T-helper 17 cell (primary cell): Measurements from ENCODE around the gene DEUP1. TPM values are rescaled to one million over a fixed set of nuclear protein-coding genes. Genes with fewer than 3 reads are reported as not detected.

Experiments used
- ATAC-seq: fragments of 150-1000 bp; cut with Tn5 transposase; 2 replicates; pipeline ENCODE4 v1.10.0; 2021; ENCODE audit warnings: mild to moderate bottlenecking, moderate library complexity
- DNase-seq, 3 donors: peaks; one replicate each; pipeline versions ENCODE4 v3.0.0 to v3.0.0-alpha.2; 2020 to 2021
- H3K9me3 ChIP-seq: one replicate; pipeline ENCODE4 v1.7.0; 2013; ENCODE audit warnings: low read length, mild to moderate bottlenecking; ENCODE audit not compliant: control insufficient read depth, poor library complexity, severe bottlenecking
- H3K27ac Mint-ChIP-seq: one replicate; pipeline ENCODE4 v1.8.0; 2022; ENCODE audit warnings: mild to moderate bottlenecking, moderate library complexity, mixed read lengths
- H3K27me3 Mint-ChIP-seq: one replicate; pipeline ENCODE4 v1.8.0; 2022; ENCODE audit warnings: mixed read lengths
- H3K36me3 Mint-ChIP-seq: one replicate; pipeline ENCODE4 v1.8.0; 2022; ENCODE audit warnings: low read depth, mixed read lengths
- H3K4me1 Mint-ChIP-seq: one replicate; pipeline ENCODE4 v1.8.0; 2022; ENCODE audit warnings: mild to moderate bottlenecking, mixed read lengths
- H3K4me3 Mint-ChIP-seq: one replicate; pipeline ENCODE4 v1.8.0; 2022; ENCODE audit warnings: mild to moderate bottlenecking, moderate library complexity, mixed read lengths
- total RNA-seq, 4 donors: library from RNA in 2 of 4; stranded (reverse) in 2 of 4; gene quantifications; one replicate each; pipeline ENCODE4 v1.2.3 and lab custom pipeline; 2022 to 2026

DEUP1 gene
- total RNA-seq, 2 donors from 2014 or later: not detected

- H3K4me3 Mint-ChIP-seq: no peak overlapping the region
- no peaks in the 10 kb centered on the region for H3K4me1 Mint-ChIP-seq
- DNase-seq (no peak), ATAC-seq (no peak)
- H3K27me3 Mint-ChIP-seq: no peaks in the 10 kb centered on the region
- H3K36me3 Mint-ChIP-seq: peaks cover 3% of the 10 kb centered on the region
- H3K27ac Mint-ChIP-seq: no peak overlapping the region
- peaks cover 3% of the 10 kb centered on the region for H3K9me3 ChIP-seq
Measured at GRCh38 chr11:93320230-93320629, 10.3 kb upstream of the DEUP1 start.

- H3K36me3 Mint-ChIP-seq: no peaks in the 10 kb centered on the region
- no peak overlapping the region for H3K4me3 Mint-ChIP-seq
- DNase-seq (no peak), ATAC-seq (no peak)
- H3K27me3 Mint-ChIP-seq: no peaks in the 10 kb centered on the region
- no peaks in the 10 kb centered on the region for H3K9me3 ChIP-seq
- H3K27ac Mint-ChIP-seq: no peak overlapping the region
- H3K4me1 Mint-ChIP-seq: no peaks in the 10 kb centered on the region
Measured at GRCh38 chr11:93322207-93322606, 8.3 kb upstream of the DEUP1 start.

- Mint-ChIP-seq H3K27ac (no peak overlapping the region), H3K36me3 (no peaks in the 10 kb centered on the region), H3K27me3 (peaks cover 8% of the 10 kb centered on the region), H3K4me1 (no peaks in the 10 kb centered on the region), H3K4me3 (no peak overlapping the region)
- ATAC-seq (no peak), DNase-seq (no peak)
- no peaks in the 10 kb centered on the region for H3K9me3 ChIP-seq
Measured at GRCh38 chr11:93323747-93324146, 6.8 kb upstream of the DEUP1 start.

- Mint-ChIP-seq H3K36me3 (no peaks in the 10 kb centered on the region), H3K4me3 (no peak overlapping the region), H3K4me1 (no peaks in the 10 kb centered on the region), H3K27ac (no peak overlapping the region), H3K27me3 (peaks cover 16% of the 10 kb centered on the region)
- ATAC-seq: no peak
- H3K9me3 ChIP-seq: no peaks in the 10 kb centered on the region
- DNase-seq: no peak
Measured at GRCh38 chr11:93324500-93324899, 6.0 kb upstream of the DEUP1 start.

GRCh38 chr11:93326681-93327080 lies 3.9 kb upstream of the DEUP1 start:
- Mint-ChIP-seq H3K36me3 (no peaks in the 10 kb centered on the region), H3K27me3 (peaks cover 31% of the 10 kb centered on the region), H3K4me1 (no peaks in the 10 kb centered on the region), H3K4me3 (no peak overlapping the region), H3K27ac (no peak overlapping the region)
- no peak for ATAC-seq
- H3K9me3 ChIP-seq: no peaks in the 10 kb centered on the region
- DNase-seq: no peak

- H3K27me3 Mint-ChIP-seq: peaks cover 55% of the 10 kb centered on the region
- no peaks in the 10 kb centered on the region for H3K4me1 Mint-ChIP-seq
- peaks cover 3% of the 10 kb centered on the region for H3K36me3 Mint-ChIP-seq
- H3K4me3 Mint-ChIP-seq: peak overlapping the region; percentile 10
- H3K27ac Mint-ChIP-seq: no peak overlapping the region
- ATAC-seq: no peak
- H3K9me3 ChIP-seq: no peaks in the 10 kb centered on the region
- no peak for DNase-seq
Measured at GRCh38 chr11:93329936-93330445, 551 bp upstream of the DEUP1 start.

- no peak overlapping the region for H3K27ac Mint-ChIP-seq
- H3K4me1 Mint-ChIP-seq: peaks cover 2% of the 10 kb centered on the region
- DNase-seq: no peak
- no peaks in the 10 kb centered on the region for H3K9me3 ChIP-seq
- no peak for ATAC-seq
- no peak overlapping the region for H3K4me3 Mint-ChIP-seq
- H3K36me3 Mint-ChIP-seq: no peaks in the 10 kb centered on the region
- peaks cover 4% of the 10 kb centered on the region for H3K27me3 Mint-ChIP-seq
Measured at GRCh38 chr11:93340223-93340622, 9.7 kb downstream of the DEUP1 start.

- H3K4me1 Mint-ChIP-seq: peaks cover 2% of the 10 kb centered on the region
- H3K4me3 Mint-ChIP-seq: no peak overlapping the region
- no peak for ATAC-seq
- no peak overlapping the region for H3K27ac Mint-ChIP-seq
- H3K36me3 Mint-ChIP-seq: no peaks in the 10 kb centered on the region
- peaks cover 9% of the 10 kb centered on the region for H3K27me3 Mint-ChIP-seq
- no peak for DNase-seq
- no peaks in the 10 kb centered on the region for H3K9me3 ChIP-seq
Measured at GRCh38 chr11:93344855-93345333, 14.4 kb downstream of the DEUP1 start.

- H3K4me1 Mint-ChIP-seq: peaks cover 2% of the 10 kb centered on the region
- H3K27me3 Mint-ChIP-seq: peaks cover 13% of the 10 kb centered on the region
- no peak for DNase-seq
- H3K27ac Mint-ChIP-seq: no peak overlapping the region
- no peaks in the 10 kb centered on the region for H3K36me3 Mint-ChIP-seq
- H3K4me3 Mint-ChIP-seq: no peak overlapping the region
- ATAC-seq: no peak
- peaks cover 2% of the 10 kb centered on the region for H3K9me3 ChIP-seq
Measured at GRCh38 chr11:93348930-93349329, 18.4 kb downstream of the DEUP1 start.

- Mint-ChIP-seq H3K27ac (no peak overlapping the region), H3K27me3 (peaks cover 13% of the 10 kb centered on the region), H3K36me3 (peaks cover 3% of the 10 kb centered on the region), H3K4me3 (no peak overlapping the region), H3K4me1 (no peaks in the 10 kb centered on the region)
- DNase-seq: no peak
- H3K9me3 ChIP-seq: peaks cover 2% of the 10 kb centered on the region
- no peak for ATAC-seq
Measured at GRCh38 chr11:93350835-93351234, 20.3 kb downstream of the DEUP1 start.

- Mint-ChIP-seq H3K27me3 (no peaks in the 10 kb centered on the region), H3K27ac (no peak overlapping the region), H3K4me3 (no peak overlapping the region), H3K36me3 (peaks cover under 1% of the 10 kb centered on the region), H3K4me1 (no peaks in the 10 kb centered on the region)
- H3K9me3 ChIP-seq: no peaks in the 10 kb centered on the region
- DNase-seq: no peak
- ATAC-seq: no peak
Measured at GRCh38 chr11:93359396-93359795, 28.9 kb downstream of the DEUP1 start.

- Mint-ChIP-seq H3K4me1 (no peaks in the 10 kb centered on the region), H3K27me3 (no peaks in the 10 kb centered on the region), H3K27ac (no peak overlapping the region), H3K36me3 (no peaks in the 10 kb centered on the region), H3K4me3 (no peak overlapping the region)
- DNase-seq (no peak), ATAC-seq (no peak)
- no peaks in the 10 kb centered on the region for H3K9me3 ChIP-seq
Measured at GRCh38 chr11:93361435-93361834, 30.9 kb downstream of the DEUP1 start.

- DNase-seq (no peak), ATAC-seq (no peak)
- Mint-ChIP-seq H3K27me3 (no peaks in the 10 kb centered on the region), H3K4me3 (no peak overlapping the region), H3K36me3 (peaks cover 2% of the 10 kb centered on the region), H3K4me1 (no peaks in the 10 kb centered on the region), H3K27ac (no peak overlapping the region)
- no peaks in the 10 kb centered on the region for H3K9me3 ChIP-seq
Measured at GRCh38 chr11:93368022-93368421, 37.5 kb downstream of the DEUP1 start.

GRCh38 chr11:93370260-93370659 lies 39.7 kb downstream of the DEUP1 start:
- DNase-seq (no peak), ATAC-seq (no peak)
- no peaks in the 10 kb centered on the region for H3K4me1 Mint-ChIP-seq
- no peaks in the 10 kb centered on the region for H3K27me3 Mint-ChIP-seq
- no peak overlapping the region for H3K4me3 Mint-ChIP-seq
- H3K36me3 Mint-ChIP-seq: peaks cover 2% of the 10 kb centered on the region
- H3K27ac Mint-ChIP-seq: no peak overlapping the region
- no peaks in the 10 kb centered on the region for H3K9me3 ChIP-seq
